ENCODE results near the gene LIMK1. TPM values are rescaled to one million over a fixed set of nuclear protein-coding genes. Genes with fewer than 3 reads are reported as not detected.
A peak's percentile ranks its signal among the peaks of the same experiment; 100 is the strongest.

The LIMK1 gene
- total RNA-seq, 1 donor, result 15.2 TPM

DNA sequence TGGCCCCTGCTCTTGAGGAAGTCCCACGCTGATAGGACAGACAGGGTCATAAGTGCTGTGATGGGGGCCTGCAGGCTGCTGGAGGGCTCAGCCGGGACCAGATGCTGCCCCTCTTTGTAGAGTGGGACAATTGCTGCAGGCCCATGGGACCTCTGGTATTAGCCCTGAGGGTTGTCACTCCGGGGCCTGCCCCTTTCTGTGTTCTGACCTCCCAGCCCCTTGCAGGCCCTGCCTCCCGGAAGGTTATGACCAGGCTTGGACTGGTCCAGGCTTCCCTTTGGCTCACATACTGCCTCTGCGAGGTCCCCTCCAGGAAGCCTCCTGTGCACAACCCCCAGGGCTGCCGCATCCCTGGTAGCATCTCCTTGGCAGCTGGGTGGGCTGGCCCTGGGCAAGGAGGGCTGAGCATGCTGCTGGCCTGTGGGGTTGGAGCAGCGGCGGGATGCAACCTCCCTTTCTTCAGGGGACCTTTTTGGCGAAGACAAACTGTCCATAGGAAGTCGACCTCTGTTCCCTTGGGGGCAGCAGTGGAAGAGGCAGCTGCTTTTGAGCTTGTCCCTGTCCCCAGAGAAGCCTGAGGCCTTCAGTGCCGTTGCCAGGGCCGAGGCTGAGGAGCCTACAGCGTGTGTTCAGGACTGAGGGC is 8.8 kb downstream of the LIMK1 start:
- H3K27me3 ChIP-seq (ENCODE audit: insufficient read depth, low read length), result no peaks in the 10 kb centered on the region
- peak overlapping the region; percentile 53 for H3K4me3 ChIP-seq (ENCODE audit: low read length)

DNA sequence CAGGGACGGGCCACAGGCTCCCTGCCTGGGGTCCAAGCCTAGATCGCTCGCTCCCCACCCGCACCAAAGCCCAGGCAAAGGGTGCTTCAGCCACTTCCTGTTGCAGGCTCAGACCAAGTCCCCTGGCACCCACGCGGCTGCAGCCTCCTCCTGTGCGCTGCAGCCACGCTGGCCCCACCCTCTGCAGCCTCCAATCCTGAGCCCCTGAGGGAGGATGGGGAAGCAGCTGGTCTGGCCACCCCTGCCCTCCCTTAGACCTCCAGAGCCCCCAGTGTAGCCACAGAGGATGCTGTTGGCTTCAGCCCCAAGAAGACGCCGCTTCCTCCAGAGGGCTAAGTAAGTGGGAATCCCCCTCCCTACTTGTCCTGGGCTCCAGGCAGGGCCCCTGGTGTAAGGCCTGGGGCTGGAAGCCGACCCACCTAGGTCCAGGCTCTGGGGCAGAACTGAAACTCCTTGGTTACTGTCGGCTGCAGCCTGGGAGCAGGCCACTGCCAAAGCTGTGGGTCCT is 9.4 kb downstream of the LIMK1 start:
- H3K27me3 ChIP-seq (ENCODE audit: insufficient read depth, low read length), result no peaks in the 10 kb centered on the region

More for the DNA sequence above, 8.8 kb downstream of the LIMK1 start:
- Histone ChIP-seq H3K9me3 (ENCODE audit: low read depth, low read length) (no peaks in the 10 kb centered on the region), H3K4me1 (ENCODE audit: insufficient read depth, low read length) (peaks cover 32% of the 10 kb centered on the region)

GRCh38 chr7:74093671-74094223 is 10.1 kb downstream of the LIMK1 start:
- Histone ChIP-seq H3K4me3 (ENCODE audit: low read length) (peak overlapping the region; percentile 53), H3K4me1 (ENCODE audit: insufficient read depth, low read length) (peaks cover 32% of the 10 kb centered on the region), H3K27me3 (ENCODE audit: insufficient read depth, low read length) (no peaks in the 10 kb centered on the region)

More for the DNA sequence above, 9.4 kb downstream of the LIMK1 start:
- H3K9me3 ChIP-seq (ENCODE audit: low read depth, low read length), result no peaks in the 10 kb centered on the region
- peak overlapping the region; percentile 53 for H3K4me3 ChIP-seq (ENCODE audit: low read length)
- peaks cover 32% of the 10 kb centered on the region for H3K4me1 ChIP-seq (ENCODE audit: insufficient read depth, low read length)

GRCh38 chr7:74094224-74095101 is 10.9 kb downstream of the LIMK1 start:
- H3K27me3 ChIP-seq (ENCODE audit: insufficient read depth, low read length), result no peaks in the 10 kb centered on the region
- H3K9me3 ChIP-seq (ENCODE audit: low read depth, low read length), result no peaks in the 10 kb centered on the region
- peak overlapping the region; percentile 53 for H3K4me3 ChIP-seq (ENCODE audit: low read length)
- H3K4me1 ChIP-seq (ENCODE audit: insufficient read depth, low read length), result peaks cover 32% of the 10 kb centered on the region

More at GRCh38 chr7:74093671-74094223, 10.1 kb downstream of the LIMK1 start:
- H3K9me3 ChIP-seq (ENCODE audit: low read depth, low read length), result no peaks in the 10 kb centered on the region

- Histone ChIP-seq H3K9me3 (ENCODE audit: low read depth, low read length) (no peaks in the 10 kb centered on the region), H3K4me1 (ENCODE audit: insufficient read depth, low read length) (peaks cover 36% of the 10 kb centered on the region), H3K4me3 (ENCODE audit: low read length) (peak overlapping the region; percentile 53), H3K27me3 (ENCODE audit: insufficient read depth, low read length) (no peaks in the 10 kb centered on the region)
These were observed 11.5 kb downstream of the LIMK1 start for GRCh38 chr7:74095135-74095534.

DNA sequence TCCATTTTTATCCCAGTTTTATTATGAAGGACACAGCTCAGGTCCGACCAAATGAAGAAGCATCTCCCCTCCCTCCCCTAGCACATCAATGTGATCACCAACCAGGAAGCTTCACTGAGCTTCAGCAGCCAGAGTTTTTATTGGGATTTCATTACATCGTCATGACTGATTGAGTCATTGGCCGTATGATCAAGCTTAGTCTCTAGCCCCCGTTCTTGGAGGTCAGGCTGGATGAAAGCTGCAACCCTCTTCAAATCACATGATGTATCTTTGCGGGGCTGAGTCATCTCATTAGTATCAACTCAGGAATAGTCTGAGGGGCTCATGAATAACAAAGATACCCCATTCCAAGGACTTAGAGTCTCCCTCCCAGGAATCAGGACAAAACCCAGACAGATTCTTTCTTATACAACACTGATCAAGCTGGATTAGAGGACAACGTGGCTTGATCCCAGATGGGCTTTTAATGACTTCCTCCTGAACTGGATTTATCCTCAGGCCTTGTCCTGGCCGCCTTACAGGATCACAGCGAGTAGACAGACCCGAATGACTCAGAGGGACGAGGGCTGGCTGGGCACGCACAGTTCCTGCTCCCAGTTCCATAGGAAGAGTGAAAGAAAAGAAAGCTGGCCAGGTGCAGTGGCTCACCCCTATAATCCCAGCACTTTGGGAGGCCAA is 14.5 kb downstream of the LIMK1 start:
- Histone ChIP-seq H3K9me3 (ENCODE audit: low read depth, low read length) (no peaks in the 10 kb centered on the region), H3K4me3 (ENCODE audit: low read length) (no peak overlapping the region), H3K27me3 (ENCODE audit: insufficient read depth, low read length) (no peaks in the 10 kb centered on the region), H3K4me1 (ENCODE audit: insufficient read depth, low read length) (peaks cover 25% of the 10 kb centered on the region)

DNA sequence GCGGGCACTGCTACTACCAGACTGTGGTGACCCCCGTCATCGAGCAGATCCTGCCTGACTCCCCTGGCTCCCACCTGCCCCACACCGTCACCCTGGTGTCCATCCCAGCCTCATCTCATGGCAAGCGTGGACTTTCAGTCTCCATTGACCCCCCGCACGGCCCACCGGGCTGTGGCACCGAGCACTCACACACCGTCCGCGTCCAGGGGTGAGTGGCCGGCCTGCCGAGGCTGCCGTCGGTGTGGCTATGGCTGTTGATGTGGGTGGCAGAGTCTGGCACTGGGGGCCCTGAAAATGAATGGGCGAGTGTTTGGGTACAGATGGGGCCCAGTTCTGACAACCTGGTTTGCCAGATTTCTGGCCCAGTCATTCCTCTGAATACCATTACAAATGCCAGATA is 15.4 kb downstream of the LIMK1 start:
- peaks cover 16% of the 10 kb centered on the region for H3K4me1 ChIP-seq (ENCODE audit: insufficient read depth, low read length)
- no peaks in the 10 kb centered on the region for H3K9me3 ChIP-seq (ENCODE audit: low read depth, low read length)
- no peak overlapping the region for H3K4me3 ChIP-seq (ENCODE audit: low read length)

DNA sequence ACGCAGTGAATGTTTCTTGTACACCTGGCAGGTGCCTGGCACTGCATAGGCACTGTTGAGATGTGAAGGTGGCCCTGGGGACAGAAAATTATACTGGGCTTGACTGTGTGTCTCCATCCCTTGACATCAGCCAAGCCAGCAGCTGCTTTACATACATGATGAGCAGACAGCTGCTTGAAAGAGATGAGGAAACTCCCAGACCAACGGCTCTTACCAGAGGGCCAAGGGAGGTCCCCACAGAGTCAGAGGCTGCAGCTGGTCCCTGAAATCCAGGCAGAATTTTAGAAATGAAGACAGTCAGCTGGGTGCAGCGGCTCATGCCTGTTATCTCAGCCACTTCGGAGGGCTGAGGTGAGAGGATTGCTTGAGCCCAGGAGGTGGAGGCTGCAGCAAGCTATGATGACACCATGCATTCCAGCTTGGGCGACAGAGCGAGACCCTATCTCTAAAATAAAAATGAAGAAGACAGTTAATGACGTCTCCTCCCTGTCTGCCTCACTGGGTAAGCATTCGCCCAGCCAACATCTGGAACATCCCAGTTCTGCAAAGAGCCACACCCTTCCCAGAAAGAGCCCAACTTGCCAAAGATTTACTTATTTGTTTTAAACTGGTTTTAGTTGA is 17.6 kb downstream of the LIMK1 start:
- peaks cover 3% of the 10 kb centered on the region for H3K4me1 ChIP-seq (ENCODE audit: insufficient read depth, low read length)
- H3K4me3 ChIP-seq (ENCODE audit: low read length), result no peak overlapping the region
- no peaks in the 10 kb centered on the region for H3K27me3 ChIP-seq (ENCODE audit: insufficient read depth, low read length)
- H3K9me3 ChIP-seq (ENCODE audit: low read depth, low read length), result no peaks in the 10 kb centered on the region

More for the DNA sequence above, 15.4 kb downstream of the LIMK1 start:
- H3K27me3 ChIP-seq (ENCODE audit: insufficient read depth, low read length), result no peaks in the 10 kb centered on the region

DNA sequence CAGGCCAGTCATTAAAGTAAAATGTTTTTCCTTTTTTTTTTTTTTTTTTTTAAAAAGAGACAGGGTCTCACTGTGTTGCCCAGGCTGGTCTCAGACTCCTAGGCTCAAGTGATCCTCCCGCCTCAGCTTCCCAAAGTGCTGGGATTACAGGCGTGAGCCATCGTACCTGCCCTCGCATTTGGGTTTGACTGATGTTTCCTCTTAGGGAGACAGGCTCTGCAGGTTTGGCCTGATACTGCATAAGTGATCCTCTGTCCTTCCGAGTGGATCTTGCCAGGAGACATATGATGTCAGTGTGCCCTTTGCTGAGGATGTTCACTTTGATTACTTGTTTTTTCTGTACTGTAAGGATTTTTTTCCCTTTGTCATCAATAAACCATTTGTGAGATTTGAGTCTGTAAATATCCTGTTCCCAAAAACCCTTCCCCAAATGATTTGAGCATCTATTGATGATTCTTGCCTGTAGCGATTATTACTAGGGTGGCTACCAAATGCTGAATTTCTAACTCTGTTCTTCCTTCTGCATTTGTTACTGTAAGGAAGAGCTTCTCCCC is 19.7 kb downstream of the LIMK1 start:
- Histone ChIP-seq H3K4me3 (ENCODE audit: low read length) (no peak overlapping the region), H3K9me3 (ENCODE audit: low read depth, low read length) (no peaks in the 10 kb centered on the region), H3K4me1 (ENCODE audit: insufficient read depth, low read length) (peaks cover 3% of the 10 kb centered on the region), H3K27me3 (ENCODE audit: insufficient read depth, low read length) (no peaks in the 10 kb centered on the region)

DNA sequence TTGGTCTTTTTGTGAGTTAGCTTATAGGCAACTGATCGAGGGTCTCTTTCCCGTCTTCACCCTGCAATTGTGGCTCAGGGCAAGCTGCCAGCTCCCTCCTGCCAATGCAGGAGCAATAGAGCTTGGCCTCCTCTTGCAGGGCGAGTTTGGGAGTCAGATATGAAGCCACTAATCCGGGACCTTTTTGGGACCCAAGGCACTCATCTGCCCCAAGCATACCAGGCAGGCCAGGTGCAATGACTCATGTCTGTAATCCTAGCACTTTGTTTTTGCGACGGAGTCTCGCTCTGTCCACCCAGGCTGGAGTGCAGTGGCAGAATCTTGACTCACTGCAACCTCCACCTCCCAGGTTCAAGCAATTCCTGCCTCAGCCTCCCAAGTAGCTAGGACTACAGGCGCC is 21.1 kb downstream of the LIMK1 start:
- no peaks in the 10 kb centered on the region for H3K9me3 ChIP-seq (ENCODE audit: low read depth, low read length)
- no peak overlapping the region for H3K4me3 ChIP-seq (ENCODE audit: low read length)
- H3K4me1 ChIP-seq (ENCODE audit: insufficient read depth, low read length), result peaks cover 3% of the 10 kb centered on the region
- no peaks in the 10 kb centered on the region for H3K27me3 ChIP-seq (ENCODE audit: insufficient read depth, low read length)

GRCh38 chr7:74105992-74106391 is 22.4 kb downstream of the LIMK1 start:
- no peaks in the 10 kb centered on the region for H3K27me3 ChIP-seq (ENCODE audit: insufficient read depth, low read length)
- H3K4me3 ChIP-seq (ENCODE audit: low read length), result no peak overlapping the region
- H3K4me1 ChIP-seq (ENCODE audit: insufficient read depth, low read length), result no peaks in the 10 kb centered on the region
- no peaks in the 10 kb centered on the region for H3K9me3 ChIP-seq (ENCODE audit: low read depth, low read length)

DNA sequence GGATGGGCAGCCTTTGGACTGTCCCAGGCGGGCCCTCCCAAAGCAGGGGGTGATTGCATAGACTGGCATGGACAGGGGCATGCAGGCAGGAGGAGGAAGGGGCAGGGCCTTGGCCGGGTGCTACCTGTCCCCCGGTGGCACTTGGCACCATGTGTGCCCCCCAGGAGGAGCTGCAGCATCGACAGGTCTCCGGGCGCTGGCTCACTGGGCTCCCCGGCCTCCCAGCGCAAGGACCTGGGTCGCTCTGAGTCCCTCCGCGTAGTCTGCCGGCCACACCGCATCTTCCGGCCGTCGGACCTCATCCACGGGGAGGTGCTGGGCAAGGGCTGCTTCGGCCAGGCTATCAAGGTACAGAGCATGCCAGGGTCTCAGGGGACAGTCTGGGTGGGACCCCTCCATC is 23.2 kb downstream of the LIMK1 start:
- H3K27me3 ChIP-seq (ENCODE audit: insufficient read depth, low read length), result no peaks in the 10 kb centered on the region
- H3K4me1 ChIP-seq (ENCODE audit: insufficient read depth, low read length), result no peaks in the 10 kb centered on the region
- H3K9me3 ChIP-seq (ENCODE audit: low read depth, low read length), result no peaks in the 10 kb centered on the region
- H3K4me3 ChIP-seq (ENCODE audit: low read length), result no peak overlapping the region

- Histone ChIP-seq H3K4me1 (ENCODE audit: insufficient read depth, low read length) (no peaks in the 10 kb centered on the region), H3K9me3 (ENCODE audit: low read depth, low read length) (no peaks in the 10 kb centered on the region), H3K27me3 (ENCODE audit: insufficient read depth, low read length) (no peaks in the 10 kb centered on the region), H3K4me3 (ENCODE audit: low read length) (no peak overlapping the region)
These were observed 31.7 kb downstream of the LIMK1 start for GRCh38 chr7:74115326-74115725.

GRCh38 chr7:74116356-74116755 is 32.8 kb downstream of the LIMK1 start:
- H3K9me3 ChIP-seq (ENCODE audit: low read depth, low read length), result no peaks in the 10 kb centered on the region
- no peaks in the 10 kb centered on the region for H3K27me3 ChIP-seq (ENCODE audit: insufficient read depth, low read length)
- no peak overlapping the region for H3K4me3 ChIP-seq (ENCODE audit: low read length)
- no peaks in the 10 kb centered on the region for H3K4me1 ChIP-seq (ENCODE audit: insufficient read depth, low read length)
